Dendritic cell treated with granulocyte-macrophage colony-stimulating factor and Interleukin-4, amounts not matched to agents 40 ng/mL and 50 ng/mL, for 4 days (primary cell): ENCODE measurements around the gene CATSPERB.
"Not testable (repeated sequence)": the region's sequence is repeated elsewhere in the genome, so short reads cannot be mapped to it uniquely, and the experiment has no call there.

Experiments used
- H3K27ac Mint-ChIP-seq: one replicate; pipeline ENCODE4 v1.8.0; 2022; ENCODE audit warnings: mild to moderate bottlenecking, mixed read lengths
- H3K27me3 Mint-ChIP-seq: one replicate; pipeline ENCODE4 v1.8.0; 2022; ENCODE audit warnings: mild to moderate bottlenecking, mixed read lengths
- H3K36me3 Mint-ChIP-seq: one replicate; pipeline ENCODE4 v1.8.0; 2022; ENCODE audit warnings: low read depth, mixed read lengths
- H3K4me1 Mint-ChIP-seq: one replicate; pipeline ENCODE4 v1.8.0; 2022; ENCODE audit warnings: low read depth, mixed read lengths
- H3K4me3 Mint-ChIP-seq: one replicate; pipeline ENCODE4 v1.8.0; 2022; ENCODE audit warnings: mild to moderate bottlenecking, moderate library complexity, mixed read lengths
- H3K9me3 Mint-ChIP-seq: one replicate; pipeline ENCODE4 v1.8.0; 2022; ENCODE audit warnings: mixed read lengths
- intact Hi-C: fragments of 100-400 bp; cut with micrococcal nuclease; formaldehyde crosslinking; loops from one replicate; pipeline ENCODE4 v1.15.0; 2022

The CATSPERB gene

DNA sequence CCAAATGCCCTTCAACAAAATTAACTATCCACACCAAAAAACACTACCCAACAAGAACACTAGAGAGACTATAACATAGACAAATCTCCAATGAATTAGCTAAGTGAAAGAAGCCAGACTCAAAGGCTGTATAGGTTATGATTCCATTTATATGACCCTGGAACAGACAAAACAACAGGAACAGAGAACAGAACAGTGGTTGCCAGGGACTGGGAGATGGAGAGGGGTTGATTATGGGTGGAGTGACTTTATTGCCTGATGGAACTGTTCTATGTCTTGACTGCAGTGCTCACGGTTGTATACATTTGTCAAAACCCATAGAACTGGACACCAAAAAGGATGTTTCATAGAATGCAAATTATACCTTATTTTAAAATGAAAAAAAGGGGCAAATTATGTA, 14.9 kb downstream of the CATSPERB start:
- Mint-ChIP-seq H3K27ac (no peak overlapping the region), H3K36me3 (no peaks in the 10 kb centered on the region), H3K4me3 (no peak overlapping the region), H3K4me1 (no peaks in the 10 kb centered on the region), H3K27me3 (peaks cover 2% of the 10 kb centered on the region), H3K9me3 (no peaks in the 10 kb centered on the region)
- intact Hi-C loops = no loop called here

- Mint-ChIP-seq H3K4me1 (no peaks in the 10 kb centered on the region), H3K36me3 (no peaks in the 10 kb centered on the region), H3K27me3 (peaks cover 4% of the 10 kb centered on the region), H3K9me3 (no peaks in the 10 kb centered on the region), H3K27ac (no peak overlapping the region), H3K4me3 (no peak overlapping the region)
- intact Hi-C loops = no loop called here
These were observed 17.1 kb downstream of the CATSPERB start for GRCh38 chr14:91714805-91715204.

DNA sequence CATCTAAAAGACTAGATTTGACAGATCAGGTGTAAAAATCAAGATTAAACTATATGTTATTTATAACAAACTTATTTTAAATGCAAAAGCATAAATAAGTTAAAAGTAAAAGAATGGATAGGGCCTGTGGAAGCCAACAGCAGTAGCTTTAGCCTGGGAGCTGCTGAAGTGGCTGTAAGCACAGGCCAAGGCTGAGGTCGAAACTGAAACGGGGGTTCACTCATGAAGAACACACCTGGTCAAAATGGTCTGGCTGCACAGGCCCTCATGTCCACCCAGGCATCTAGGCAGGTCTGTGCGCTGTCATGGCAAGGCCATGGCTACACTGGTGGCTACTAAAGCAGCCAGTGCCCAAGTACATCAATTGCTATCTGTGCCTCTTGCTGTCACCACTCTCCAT, 23.1 kb downstream of the CATSPERB start:
- Mint-ChIP-seq H3K4me1 (no peaks in the 10 kb centered on the region), H3K36me3 (no peaks in the 10 kb centered on the region), H3K4me3 (no peak overlapping the region), H3K9me3 (no peaks in the 10 kb centered on the region), H3K27ac (no peak overlapping the region), H3K27me3 (peaks cover 6% of the 10 kb centered on the region)
- intact Hi-C loops = no loop called here

GRCh38 chr14:91706996-91707395, 24.9 kb downstream of the CATSPERB start:
- no peak overlapping the region for H3K27ac Mint-ChIP-seq
- no peaks in the 10 kb centered on the region for H3K4me1 Mint-ChIP-seq
- intact Hi-C loops = no loop called here
- H3K4me3 Mint-ChIP-seq = no peak overlapping the region
- no peaks in the 10 kb centered on the region for H3K9me3 Mint-ChIP-seq
- no peaks in the 10 kb centered on the region for H3K36me3 Mint-ChIP-seq
- peaks cover 6% of the 10 kb centered on the region for H3K27me3 Mint-ChIP-seq

- intact Hi-C loops = no loop called here
- peaks cover 10% of the 10 kb centered on the region for H3K9me3 Mint-ChIP-seq
- H3K36me3 Mint-ChIP-seq = no peaks in the 10 kb centered on the region
- H3K4me1 Mint-ChIP-seq = peaks cover 13% of the 10 kb centered on the region
- H3K27ac Mint-ChIP-seq = no peak overlapping the region
- H3K4me3 Mint-ChIP-seq = no peak overlapping the region
- H3K27me3 Mint-ChIP-seq = peaks cover 28% of the 10 kb centered on the region
These were observed 37.2 kb downstream of the CATSPERB start for GRCh38 chr14:91694643-91695042.

DNA sequence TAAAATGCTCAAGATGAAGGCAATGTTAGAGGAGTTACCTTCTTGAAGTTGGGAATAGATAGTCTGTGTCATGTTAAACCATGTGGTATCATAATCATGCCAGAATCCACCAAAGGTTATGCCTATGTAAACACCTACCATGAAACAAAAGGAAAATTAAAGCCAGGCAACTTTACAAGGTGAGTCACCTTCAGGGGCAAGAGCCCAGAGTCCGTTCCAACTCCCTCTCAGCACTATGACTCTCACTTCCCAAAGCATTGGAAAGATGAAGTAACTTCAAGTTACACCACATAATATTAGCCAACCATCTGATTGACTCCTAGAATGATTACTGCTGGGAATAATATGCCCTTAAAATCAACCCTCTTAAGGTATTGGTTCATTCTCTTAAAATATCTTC, 38.5 kb downstream of the CATSPERB start:
- Mint-ChIP-seq H3K27ac (no peak overlapping the region), H3K4me1 (peaks cover 13% of the 10 kb centered on the region), H3K27me3 (peaks cover 26% of the 10 kb centered on the region)

DNA sequence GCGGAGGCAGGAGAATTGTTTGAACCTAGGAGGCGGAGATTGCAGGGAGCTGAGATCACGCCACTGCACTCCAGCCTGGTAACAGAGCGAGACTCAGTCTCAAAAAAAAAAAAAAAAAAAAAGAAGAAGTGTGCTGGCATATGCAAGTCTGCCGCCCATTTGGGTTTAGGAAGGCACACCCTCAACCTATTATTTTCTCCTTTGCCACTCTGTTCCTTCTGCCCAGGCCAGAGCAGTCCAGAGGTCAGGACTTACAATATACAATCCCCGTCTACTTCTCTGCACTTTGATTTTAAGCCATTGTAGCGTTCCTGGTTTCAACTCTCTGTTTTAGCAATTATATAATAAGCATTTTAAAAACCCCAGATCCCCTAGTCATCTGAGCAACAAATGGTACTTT, 39.8 kb downstream of the CATSPERB start:
- Mint-ChIP-seq H3K4me3 (no peak overlapping the region), H3K9me3 (peaks cover 10% of the 10 kb centered on the region), H3K27ac (no peak overlapping the region), H3K27me3 (peaks cover 17% of the 10 kb centered on the region), H3K4me1 (peaks cover 13% of the 10 kb centered on the region), H3K36me3 (no peaks in the 10 kb centered on the region)
- intact Hi-C loops = no loop called here

More for the DNA sequence above, 38.5 kb downstream of the CATSPERB start:
- intact Hi-C loops = no loop called here
- H3K9me3 Mint-ChIP-seq = peaks cover 10% of the 10 kb centered on the region
- H3K36me3 Mint-ChIP-seq = no peaks in the 10 kb centered on the region
- H3K4me3 Mint-ChIP-seq = no peak overlapping the region

GRCh38 chr14:91689608-91690007, 42.3 kb downstream of the CATSPERB start:
- no peak overlapping the region for H3K4me3 Mint-ChIP-seq
- H3K9me3 Mint-ChIP-seq = peaks cover 10% of the 10 kb centered on the region
- peaks cover 13% of the 10 kb centered on the region for H3K4me1 Mint-ChIP-seq
- intact Hi-C loops = no loop called here
- peaks cover 4% of the 10 kb centered on the region for H3K27me3 Mint-ChIP-seq
- H3K36me3 Mint-ChIP-seq = no peaks in the 10 kb centered on the region
- no peak overlapping the region for H3K27ac Mint-ChIP-seq

DNA sequence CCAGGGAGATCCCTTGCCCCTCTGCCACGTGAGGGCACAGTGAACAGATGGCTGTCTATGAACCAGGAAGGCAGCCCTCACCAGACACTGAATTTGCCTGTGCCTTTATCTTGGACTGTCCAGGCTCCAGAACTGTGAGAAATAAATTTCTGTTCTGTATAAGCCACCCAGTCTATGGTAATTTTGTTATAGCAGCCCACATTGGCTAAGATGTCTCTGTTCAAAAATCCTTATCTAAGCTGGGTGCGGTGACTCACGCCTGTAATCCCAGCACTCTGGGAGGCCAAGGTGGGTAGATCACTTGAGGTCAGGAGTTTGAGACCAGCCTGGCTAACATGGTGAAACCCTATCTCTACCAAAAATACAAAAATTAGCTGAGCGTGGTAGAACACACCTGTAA, 44.5 kb downstream of the CATSPERB start:
- H3K4me3 Mint-ChIP-seq, H3K27ac Mint-ChIP-seq, intact Hi-C loops, H3K9me3 Mint-ChIP-seq, H3K27me3 Mint-ChIP-seq, H3K36me3 Mint-ChIP-seq, H3K4me1 Mint-ChIP-seq: not testable (repeated sequence)

DNA sequence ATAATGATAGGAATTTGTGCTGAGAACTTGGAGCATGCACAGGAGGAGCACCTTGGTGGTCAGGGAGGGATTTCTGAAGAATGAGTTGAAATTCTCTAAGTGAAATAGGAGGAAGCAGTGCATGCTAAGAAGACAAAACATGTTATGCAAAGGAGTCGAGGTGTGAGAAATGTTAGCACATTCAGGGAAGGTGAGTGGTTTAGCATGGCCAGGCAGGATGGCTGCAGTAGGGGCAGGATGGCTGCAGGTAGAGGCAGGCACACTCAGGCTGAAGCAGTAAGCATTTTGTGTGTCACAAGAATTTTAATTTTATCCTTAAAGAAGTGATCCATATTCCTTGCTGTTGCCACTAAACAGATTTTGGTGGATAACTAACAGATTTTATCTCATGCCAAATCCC, 46.3 kb downstream of the CATSPERB start:
- Mint-ChIP-seq H3K36me3 (no peaks in the 10 kb centered on the region), H3K4me3 (no peak overlapping the region), H3K27me3 (peaks cover 2% of the 10 kb centered on the region), H3K9me3 (peaks cover 7% of the 10 kb centered on the region), H3K27ac (no peak overlapping the region), H3K4me1 (no peaks in the 10 kb centered on the region)
- intact Hi-C loops = no loop called here

GRCh38 chr14:91681893-91682563, 49.9 kb downstream of the CATSPERB start:
- Mint-ChIP-seq H3K4me3 (no peak overlapping the region), H3K4me1 (no peaks in the 10 kb centered on the region), H3K27me3 (peaks cover 2% of the 10 kb centered on the region), H3K9me3 (no peaks in the 10 kb centered on the region), H3K27ac (no peak overlapping the region), H3K36me3 (no peaks in the 10 kb centered on the region)
- intact Hi-C loops = no loop called here

- no peaks in the 10 kb centered on the region for H3K9me3 Mint-ChIP-seq
- H3K4me1 Mint-ChIP-seq = no peaks in the 10 kb centered on the region
- intact Hi-C loops = no loop called here
- peaks cover 2% of the 10 kb centered on the region for H3K27me3 Mint-ChIP-seq
- H3K36me3 Mint-ChIP-seq = no peaks in the 10 kb centered on the region
- H3K4me3 Mint-ChIP-seq = no peak overlapping the region
- no peak overlapping the region for H3K27ac Mint-ChIP-seq
These were observed 50.8 kb downstream of the CATSPERB start for GRCh38 chr14:91681118-91681517.

- intact Hi-C loops = no loop called here
- no peaks in the 10 kb centered on the region for H3K4me1 Mint-ChIP-seq
- H3K27me3 Mint-ChIP-seq = no peaks in the 10 kb centered on the region
- H3K4me3 Mint-ChIP-seq = no peak overlapping the region
- H3K27ac Mint-ChIP-seq = no peak overlapping the region
- no peaks in the 10 kb centered on the region for H3K9me3 Mint-ChIP-seq
- H3K36me3 Mint-ChIP-seq = no peaks in the 10 kb centered on the region
These were observed 52.6 kb downstream of the CATSPERB start for GRCh38 chr14:91679273-91679672.

- H3K9me3 Mint-ChIP-seq, intact Hi-C loops, H3K4me3 Mint-ChIP-seq: not testable (repeated sequence)
These were observed 54.2 kb downstream of the CATSPERB start for GRCh38 chr14:91677687-91678086.

GRCh38 chr14:91674911-91675310, 57.0 kb downstream of the CATSPERB start:
- no peaks in the 10 kb centered on the region for H3K9me3 Mint-ChIP-seq
- H3K36me3 Mint-ChIP-seq = no peaks in the 10 kb centered on the region
- H3K27ac Mint-ChIP-seq = no peak overlapping the region
- intact Hi-C loops = no loop called here
- H3K27me3 Mint-ChIP-seq = no peaks in the 10 kb centered on the region
- no peak overlapping the region for H3K4me3 Mint-ChIP-seq
- no peaks in the 10 kb centered on the region for H3K4me1 Mint-ChIP-seq

More at GRCh38 chr14:91677687-91678086, 54.2 kb downstream of the CATSPERB start:
- H3K4me1 Mint-ChIP-seq, H3K27ac Mint-ChIP-seq, H3K36me3 Mint-ChIP-seq, H3K27me3 Mint-ChIP-seq: not testable (repeated sequence)
